Liver (tissue), 3 donors: ENCODE measurements around the gene TPD52L1.

ENCODE experiments used
- EGR1 ChIP-seq, 2 donors: IDR thresholded peaks; 2 replicates each; pipeline ENCODE4 v1.6.1; 2016 to 2018; ENCODE audit warnings: antibody characterized with exemption in 2 of 2, low read depth in 2 of 2
- FOXA1 ChIP-seq: IDR thresholded peaks from 2 replicates; pipeline ENCODE4 v1.6.1; 2016; ENCODE audit warnings: antibody characterized with exemption
- FOXA2 ChIP-seq: IDR thresholded peaks from 2 replicates; pipeline ENCODE4 v1.6.1; 2016; ENCODE audit warnings: antibody characterized with exemption
- GABPA ChIP-seq, 2 donors: IDR thresholded peaks in 1 of 2; conservative IDR thresholded peaks in 1 of 2; 2 replicates each; pipeline ENCODE4 v1.6.1; 2016; ENCODE audit warnings: antibody characterized with exemption in 2 of 2, mild to moderate bottlenecking in 1 of 2, moderate library complexity in 1 of 2
- HNF4G ChIP-seq: IDR thresholded peaks from 2 replicates; pipeline ENCODE4 v1.6.1; 2016; ENCODE audit warnings: antibody characterized with exemption
- RAD21 ChIP-seq, 2 donors: IDR thresholded peaks; 2 replicates each; pipeline ENCODE4 v1.6.1; 2016; ENCODE audit warnings: antibody characterized with exemption in 2 of 2, mild to moderate bottlenecking in 2 of 2
- RXRA ChIP-seq, 2 donors: IDR thresholded peaks; 2 replicates each; pipeline ENCODE4 v1.6.1; 2017 to 2018; ENCODE audit warnings: antibody characterized with exemption in 2 of 2, mild to moderate bottlenecking in 1 of 2
- SP1 ChIP-seq: IDR thresholded peaks from 2 replicates; pipeline ENCODE4 v1.6.1; 2018; ENCODE audit warnings: antibody characterized with exemption, mild to moderate bottlenecking
- TAF1 ChIP-seq: conservative IDR thresholded peaks from 2 replicates; pipeline ENCODE4 v1.6.1; 2016; ENCODE audit warnings: antibody characterized with exemption, mild to moderate bottlenecking
- YY1 ChIP-seq: IDR thresholded peaks from 2 replicates; pipeline ENCODE4 v1.6.1; 2016; ENCODE audit warnings: antibody characterized with exemption, mild to moderate bottlenecking
- TF ChIP-seq, protein P1 (sequence below): IDR thresholded peaks from 2 replicates; pipeline ENCODE4 v1.6.1; 2016; ENCODE audit warnings: antibody characterized with exemption
- TF ChIP-seq, protein P2 (sequence below): fragments of 150-350 bp; IDR thresholded peaks from 2 replicates; pipeline ENCODE4 v1.5.1; 2017; ENCODE audit warnings: improper control_type of control experiment, low read depth, low read length; ENCODE audit not compliant: missing input control
- TF ChIP-seq, protein P3 (sequence below): IDR thresholded peaks from 2 replicates; pipeline ENCODE4 v1.6.1; 2016; ENCODE audit warnings: antibody characterized with exemption, mild to moderate bottlenecking
- TF ChIP-seq, protein P4 (sequence below): IDR thresholded peaks from 2 replicates; pipeline ENCODE4 v1.6.1; 2016; ENCODE audit warnings: antibody characterized with exemption
- donor health status: healthy.
- donor health status: healthy.

DNA sequence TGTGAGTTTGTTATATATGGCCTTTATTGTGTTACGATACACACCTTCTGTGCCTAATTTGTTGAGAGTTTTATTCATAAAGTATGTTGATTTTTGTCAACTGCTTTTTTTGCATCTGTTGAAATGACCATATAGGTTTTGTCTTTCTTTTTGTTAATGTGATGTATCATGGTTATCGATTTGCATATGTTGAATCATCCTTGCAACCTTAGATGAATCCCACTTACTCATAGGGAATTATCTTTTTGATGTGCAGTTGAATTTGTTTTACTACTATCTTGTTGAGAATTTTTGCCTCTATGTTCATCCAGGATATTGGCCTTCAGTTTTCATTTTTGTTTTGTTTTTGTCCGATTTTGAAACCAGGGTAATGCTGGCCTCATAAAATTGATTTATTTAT is 45.7 kb upstream of the TPD52L1 start:
- TF ChIP-seq, protein P1, sequence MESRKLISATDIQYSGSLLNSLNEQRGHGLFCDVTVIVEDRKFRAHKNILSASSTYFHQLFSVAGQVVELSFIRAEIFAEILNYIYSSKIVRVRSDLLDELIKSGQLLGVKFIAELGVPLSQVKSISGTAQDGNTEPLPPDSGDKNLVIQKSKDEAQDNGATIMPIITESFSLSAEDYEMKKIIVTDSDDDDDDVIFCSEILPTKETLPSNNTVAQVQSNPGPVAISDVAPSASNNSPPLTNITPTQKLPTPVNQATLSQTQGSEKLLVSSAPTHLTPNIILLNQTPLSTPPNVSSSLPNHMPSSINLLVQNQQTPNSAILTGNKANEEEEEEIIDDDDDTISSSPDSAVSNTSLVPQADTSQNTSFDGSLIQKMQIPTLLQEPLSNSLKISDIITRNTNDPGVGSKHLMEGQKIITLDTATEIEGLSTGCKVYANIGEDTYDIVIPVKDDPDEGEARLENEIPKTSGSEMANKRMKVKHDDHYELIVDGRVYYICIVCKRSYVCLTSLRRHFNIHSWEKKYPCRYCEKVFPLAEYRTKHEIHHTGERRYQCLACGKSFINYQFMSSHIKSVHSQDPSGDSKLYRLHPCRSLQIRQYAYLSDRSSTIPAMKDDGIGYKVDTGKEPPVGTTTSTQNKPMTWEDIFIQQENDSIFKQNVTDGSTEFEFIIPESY: no peak
- TF ChIP-seq, protein P2, sequence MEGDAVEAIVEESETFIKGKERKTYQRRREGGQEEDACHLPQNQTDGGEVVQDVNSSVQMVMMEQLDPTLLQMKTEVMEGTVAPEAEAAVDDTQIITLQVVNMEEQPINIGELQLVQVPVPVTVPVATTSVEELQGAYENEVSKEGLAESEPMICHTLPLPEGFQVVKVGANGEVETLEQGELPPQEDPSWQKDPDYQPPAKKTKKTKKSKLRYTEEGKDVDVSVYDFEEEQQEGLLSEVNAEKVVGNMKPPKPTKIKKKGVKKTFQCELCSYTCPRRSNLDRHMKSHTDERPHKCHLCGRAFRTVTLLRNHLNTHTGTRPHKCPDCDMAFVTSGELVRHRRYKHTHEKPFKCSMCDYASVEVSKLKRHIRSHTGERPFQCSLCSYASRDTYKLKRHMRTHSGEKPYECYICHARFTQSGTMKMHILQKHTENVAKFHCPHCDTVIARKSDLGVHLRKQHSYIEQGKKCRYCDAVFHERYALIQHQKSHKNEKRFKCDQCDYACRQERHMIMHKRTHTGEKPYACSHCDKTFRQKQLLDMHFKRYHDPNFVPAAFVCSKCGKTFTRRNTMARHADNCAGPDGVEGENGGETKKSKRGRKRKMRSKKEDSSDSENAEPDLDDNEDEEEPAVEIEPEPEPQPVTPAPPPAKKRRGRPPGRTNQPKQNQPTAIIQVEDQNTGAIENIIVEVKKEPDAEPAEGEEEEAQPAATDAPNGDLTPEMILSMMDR: no peak
- TF ChIP-seq SP1 (no peak), RAD21 (IDR thresholded peaks at IDR 0.05) (no peak), FOXA1 (no peak), GABPA (IDR thresholded peaks at IDR 0.05 in 1 of 2, conservative IDR thresholded peaks at IDR 0.05 in 1 of 2) (no peak), TAF1 (no peak), EGR1 (IDR thresholded peaks at IDR 0.05; ENCODE audit: low read depth in 2 of 2) (no peak), YY1 (no peak), FOXA2 (no peak), HNF4G (no peak), RXRA (IDR thresholded peaks at IDR 0.05) (no peak)
- TF ChIP-seq, protein P3, sequence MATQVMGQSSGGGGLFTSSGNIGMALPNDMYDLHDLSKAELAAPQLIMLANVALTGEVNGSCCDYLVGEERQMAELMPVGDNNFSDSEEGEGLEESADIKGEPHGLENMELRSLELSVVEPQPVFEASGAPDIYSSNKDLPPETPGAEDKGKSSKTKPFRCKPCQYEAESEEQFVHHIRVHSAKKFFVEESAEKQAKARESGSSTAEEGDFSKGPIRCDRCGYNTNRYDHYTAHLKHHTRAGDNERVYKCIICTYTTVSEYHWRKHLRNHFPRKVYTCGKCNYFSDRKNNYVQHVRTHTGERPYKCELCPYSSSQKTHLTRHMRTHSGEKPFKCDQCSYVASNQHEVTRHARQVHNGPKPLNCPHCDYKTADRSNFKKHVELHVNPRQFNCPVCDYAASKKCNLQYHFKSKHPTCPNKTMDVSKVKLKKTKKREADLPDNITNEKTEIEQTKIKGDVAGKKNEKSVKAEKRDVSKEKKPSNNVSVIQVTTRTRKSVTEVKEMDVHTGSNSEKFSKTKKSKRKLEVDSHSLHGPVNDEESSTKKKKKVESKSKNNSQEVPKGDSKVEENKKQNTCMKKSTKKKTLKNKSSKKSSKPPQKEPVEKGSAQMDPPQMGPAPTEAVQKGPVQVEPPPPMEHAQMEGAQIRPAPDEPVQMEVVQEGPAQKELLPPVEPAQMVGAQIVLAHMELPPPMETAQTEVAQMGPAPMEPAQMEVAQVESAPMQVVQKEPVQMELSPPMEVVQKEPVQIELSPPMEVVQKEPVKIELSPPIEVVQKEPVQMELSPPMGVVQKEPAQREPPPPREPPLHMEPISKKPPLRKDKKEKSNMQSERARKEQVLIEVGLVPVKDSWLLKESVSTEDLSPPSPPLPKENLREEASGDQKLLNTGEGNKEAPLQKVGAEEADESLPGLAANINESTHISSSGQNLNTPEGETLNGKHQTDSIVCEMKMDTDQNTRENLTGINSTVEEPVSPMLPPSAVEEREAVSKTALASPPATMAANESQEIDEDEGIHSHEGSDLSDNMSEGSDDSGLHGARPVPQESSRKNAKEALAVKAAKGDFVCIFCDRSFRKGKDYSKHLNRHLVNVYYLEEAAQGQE: no peak
- TF ChIP-seq, protein P4, sequence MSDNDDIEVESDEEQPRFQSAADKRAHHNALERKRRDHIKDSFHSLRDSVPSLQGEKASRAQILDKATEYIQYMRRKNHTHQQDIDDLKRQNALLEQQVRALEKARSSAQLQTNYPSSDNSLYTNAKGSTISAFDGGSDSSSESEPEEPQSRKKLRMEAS: no peak
